Measurements from ENCODE around the gene LST1. TPM values are rescaled to one million over a fixed set of nuclear protein-coding genes. Genes with fewer than 3 reads are reported as not detected.
"Not testable (repeated sequence)": the region's sequence is repeated elsewhere in the genome, so short reads cannot be mapped to it uniquely, and the experiment has no call there.

Gene LST1
- total RNA-seq, 1 donor from 2014 or later, result not detected

DNA sequence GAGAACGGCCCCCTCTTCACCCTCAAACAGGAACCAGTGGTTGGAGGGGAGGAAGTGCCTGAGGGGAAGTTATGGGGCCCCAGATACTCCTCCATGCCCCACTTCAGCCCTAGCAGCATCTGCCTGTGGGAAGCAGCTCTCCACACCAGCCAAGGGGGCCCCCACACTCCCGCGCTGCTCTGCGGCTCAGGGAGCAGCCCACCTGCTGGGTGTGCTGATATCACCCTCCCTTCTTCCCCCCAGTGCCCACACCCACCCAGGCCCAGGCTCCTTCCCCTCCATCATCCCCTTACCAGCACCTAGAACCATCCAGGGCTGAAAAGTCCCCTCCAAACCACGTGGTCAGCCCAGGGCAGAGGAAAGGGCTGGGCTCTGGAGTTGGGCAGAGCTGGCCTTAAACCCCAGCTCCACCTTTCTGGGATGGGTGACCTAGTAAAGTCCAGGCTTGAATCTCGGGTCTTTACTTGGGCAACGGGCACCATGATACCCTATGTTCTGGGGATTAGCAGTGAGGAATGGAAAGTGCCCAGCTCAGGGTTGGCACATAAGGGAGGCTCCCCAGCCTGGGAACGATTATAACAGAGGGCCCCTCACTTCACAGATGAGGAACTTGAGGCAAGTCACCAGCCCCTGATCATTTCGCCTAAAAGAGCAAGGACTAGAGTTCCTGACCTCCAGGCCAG is 663 bp downstream of the LST1 start:
- Mint-ChIP-seq H3K27ac (no peak overlapping the region), H3K9me3 (ENCODE audit: low read depth) (no peaks in the 10 kb centered on the region), H3K27me3 (peaks cover 28% of the 10 kb centered on the region), H3K36me3 (ENCODE audit: insufficient read depth) (no peaks in the 10 kb centered on the region), H3K4me1 (ENCODE audit: low read depth) (peaks cover 2% of the 10 kb centered on the region), H3K4me3 (ENCODE audit: low read depth) (no peak overlapping the region)
- TF ChIP-seq, protein P1, sequence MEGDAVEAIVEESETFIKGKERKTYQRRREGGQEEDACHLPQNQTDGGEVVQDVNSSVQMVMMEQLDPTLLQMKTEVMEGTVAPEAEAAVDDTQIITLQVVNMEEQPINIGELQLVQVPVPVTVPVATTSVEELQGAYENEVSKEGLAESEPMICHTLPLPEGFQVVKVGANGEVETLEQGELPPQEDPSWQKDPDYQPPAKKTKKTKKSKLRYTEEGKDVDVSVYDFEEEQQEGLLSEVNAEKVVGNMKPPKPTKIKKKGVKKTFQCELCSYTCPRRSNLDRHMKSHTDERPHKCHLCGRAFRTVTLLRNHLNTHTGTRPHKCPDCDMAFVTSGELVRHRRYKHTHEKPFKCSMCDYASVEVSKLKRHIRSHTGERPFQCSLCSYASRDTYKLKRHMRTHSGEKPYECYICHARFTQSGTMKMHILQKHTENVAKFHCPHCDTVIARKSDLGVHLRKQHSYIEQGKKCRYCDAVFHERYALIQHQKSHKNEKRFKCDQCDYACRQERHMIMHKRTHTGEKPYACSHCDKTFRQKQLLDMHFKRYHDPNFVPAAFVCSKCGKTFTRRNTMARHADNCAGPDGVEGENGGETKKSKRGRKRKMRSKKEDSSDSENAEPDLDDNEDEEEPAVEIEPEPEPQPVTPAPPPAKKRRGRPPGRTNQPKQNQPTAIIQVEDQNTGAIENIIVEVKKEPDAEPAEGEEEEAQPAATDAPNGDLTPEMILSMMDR (IDR thresholded peaks at IDR 0.05; ENCODE audit: unreplicated experiment), result no peak
- no peak for DNase-seq (ENCODE audit: low spot score, unreplicated experiment)

DNA sequence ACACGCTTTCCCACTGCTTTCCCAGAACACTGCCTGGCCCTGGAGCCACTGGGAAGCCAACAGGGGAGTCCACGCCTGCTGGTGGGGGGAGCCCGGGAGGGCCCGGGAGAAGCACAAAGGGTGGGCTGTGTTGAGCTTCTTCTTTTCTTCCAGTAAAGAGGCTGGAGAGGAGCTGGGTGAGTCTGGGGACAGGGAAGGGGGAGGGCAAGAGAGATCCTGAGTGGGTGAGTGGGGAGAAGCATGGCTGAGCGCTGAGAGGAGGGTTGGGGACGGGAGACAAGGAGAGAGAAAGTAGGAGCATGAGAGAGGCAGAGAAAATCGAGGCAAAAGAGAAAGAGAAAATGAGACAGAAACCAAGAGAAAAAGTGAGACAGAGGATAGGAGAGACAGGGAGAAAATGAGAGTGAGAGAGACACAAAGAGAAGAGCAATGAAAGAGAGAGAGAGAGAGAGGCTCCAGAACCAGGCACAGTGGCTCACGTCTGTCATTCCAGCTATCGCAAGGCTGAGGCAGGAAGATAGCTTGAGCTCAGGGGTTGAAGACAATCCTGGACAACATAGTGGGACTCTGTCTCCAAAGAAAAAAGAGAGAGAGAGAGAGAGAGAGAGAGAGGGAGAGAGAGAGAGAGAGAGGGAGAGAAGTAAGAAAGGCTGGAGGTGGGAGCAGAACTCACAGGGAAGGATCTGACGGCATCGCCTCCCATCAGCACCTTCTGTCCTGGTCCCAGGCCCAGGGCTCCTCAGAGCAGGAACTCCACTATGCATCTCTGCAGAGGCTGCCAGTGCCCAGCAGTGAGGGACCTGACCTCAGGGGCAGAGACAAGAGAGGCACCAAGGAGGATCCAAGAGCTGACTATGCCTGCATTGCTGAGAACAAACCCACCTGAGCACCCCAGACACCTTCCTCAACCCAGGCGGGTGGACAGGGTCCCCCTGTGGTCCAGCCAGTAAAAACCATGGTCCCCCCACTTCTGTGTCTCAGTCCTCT is 2.0 kb downstream of the LST1 start:
- DNase-seq (ENCODE audit: low spot score, unreplicated experiment), result no peak

DNA sequence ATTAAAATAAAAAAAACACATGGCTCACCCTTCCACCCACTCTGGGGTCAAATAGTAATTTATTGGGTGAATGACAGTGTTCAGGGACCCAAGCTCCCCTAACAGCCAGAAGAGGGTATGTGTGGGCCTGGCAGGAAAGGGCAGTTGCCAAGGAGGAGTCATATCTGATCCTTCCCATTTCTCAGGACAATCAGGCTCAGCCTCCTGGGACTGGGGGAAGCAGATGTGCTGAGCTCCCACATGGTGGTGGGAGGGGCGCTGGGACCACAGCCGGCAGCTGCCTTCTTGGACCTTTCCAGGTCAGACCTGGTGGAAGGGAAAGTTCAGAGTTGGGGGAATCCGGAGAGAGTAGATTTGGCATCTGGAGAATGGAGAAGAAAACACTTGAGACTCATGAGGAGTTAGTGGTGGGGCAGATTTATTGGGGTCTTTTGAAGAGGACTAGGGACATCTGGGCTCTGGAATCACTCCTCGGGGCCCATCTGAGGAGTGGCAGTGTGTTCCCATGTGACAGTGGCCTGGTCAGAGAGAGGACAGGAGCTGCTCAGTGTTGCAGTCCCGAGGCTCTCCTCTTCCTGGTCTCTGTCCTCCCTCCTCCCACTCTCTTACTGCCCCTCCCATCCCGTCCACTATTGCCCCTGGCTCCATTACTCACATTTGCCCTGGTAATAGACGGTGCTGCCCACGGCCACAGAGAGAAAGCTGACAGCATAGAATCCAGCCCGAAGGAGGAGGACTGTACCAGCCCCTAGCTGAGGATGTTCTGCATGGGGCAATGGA is 3.0 kb downstream of the LST1 start:
- no peak for DNase-seq (ENCODE audit: low spot score, unreplicated experiment)
- Mint-ChIP-seq H3K9me3 (ENCODE audit: low read depth) (no peaks in the 10 kb centered on the region), H3K36me3 (ENCODE audit: insufficient read depth) (no peaks in the 10 kb centered on the region), H3K4me1 (ENCODE audit: low read depth) (no peaks in the 10 kb centered on the region), H3K27me3 (peaks cover 18% of the 10 kb centered on the region), H3K27ac (no peak overlapping the region), H3K4me3 (ENCODE audit: low read depth) (no peak overlapping the region)
- TF ChIP-seq, protein P1 (IDR thresholded peaks at IDR 0.05; ENCODE audit: unreplicated experiment), result no peak

More for the DNA sequence above, 2.0 kb downstream of the LST1 start:
- H3K9me3 Mint-ChIP-seq (ENCODE audit: low read depth), result no peaks in the 10 kb centered on the region
- peaks cover 18% of the 10 kb centered on the region for H3K27me3 Mint-ChIP-seq
- no peaks in the 10 kb centered on the region for H3K36me3 Mint-ChIP-seq (ENCODE audit: insufficient read depth)
- H3K27ac Mint-ChIP-seq, result no peak overlapping the region
- H3K4me1 Mint-ChIP-seq (ENCODE audit: low read depth), result no peaks in the 10 kb centered on the region
- H3K4me3 Mint-ChIP-seq (ENCODE audit: low read depth), result no peak overlapping the region
- TF ChIP-seq, protein P1 (IDR thresholded peaks at IDR 0.05; ENCODE audit: unreplicated experiment), result no peak

- H3K4me3 Mint-ChIP-seq (ENCODE audit: low read depth); H3K36me3 Mint-ChIP-seq (ENCODE audit: insufficient read depth); H3K4me1 Mint-ChIP-seq (ENCODE audit: low read depth); DNase-seq (ENCODE audit: low spot score, unreplicated experiment); H3K9me3 Mint-ChIP-seq (ENCODE audit: low read depth); H3K27ac Mint-ChIP-seq: not testable (repeated sequence)
- peaks cover 16% of the 10 kb centered on the region for H3K27me3 Mint-ChIP-seq
Observed at GRCh38 chr6:31590691-31591090, 4.6 kb downstream of the LST1 start.

DNA sequence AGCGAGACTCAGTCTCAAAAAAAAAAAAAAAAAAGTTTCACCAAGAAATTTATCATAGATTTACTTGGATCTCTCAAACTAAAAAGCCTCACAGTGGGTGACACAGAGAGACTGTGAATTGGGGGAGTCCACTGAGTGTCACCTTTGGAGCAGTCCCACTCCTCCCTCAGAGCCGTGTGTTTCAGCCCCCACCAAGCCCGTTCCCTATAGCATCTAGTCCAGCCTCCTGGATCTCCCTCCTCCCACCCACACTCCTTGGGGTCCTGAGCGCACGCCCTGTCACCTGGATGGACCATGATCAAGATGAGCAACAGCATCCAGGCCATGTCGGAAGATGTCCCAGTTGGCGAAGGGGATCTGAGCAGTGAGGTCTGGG is 6.3 kb downstream of the LST1 start:
- DNase-seq (ENCODE audit: low spot score, unreplicated experiment), result no peak
- Mint-ChIP-seq H3K27me3 (peaks cover 8% of the 10 kb centered on the region), H3K27ac (no peak overlapping the region), H3K4me3 (ENCODE audit: low read depth) (no peak overlapping the region), H3K4me1 (ENCODE audit: low read depth) (no peaks in the 10 kb centered on the region), H3K36me3 (ENCODE audit: insufficient read depth) (no peaks in the 10 kb centered on the region), H3K9me3 (ENCODE audit: low read depth) (no peaks in the 10 kb centered on the region)
- TF ChIP-seq, protein P1 (IDR thresholded peaks at IDR 0.05; ENCODE audit: unreplicated experiment), result no peak
